GM12878 (cell line): ENCODE data around the gene DYRK1B. TPM values are rescaled to one million over a fixed set of nuclear protein-coding genes. Genes with fewer than 3 reads are reported as not detected.
A peak's percentile ranks its signal among the peaks of the same experiment; 100 is the strongest.

Source experiments
- CHD2 ChIP-seq: IDR thresholded peaks from 2 replicates; pipeline ENCODE4 v1.6.1; 2011; ENCODE audit warnings: low read depth, low read length, improper control_type of control experiment, borderline replicate concordance
- CUX1 ChIP-seq: IDR thresholded peaks from 2 replicates; pipeline ENCODE4 v1.6.1; 2012; ENCODE audit warnings: improper control_type of control experiment, low read depth, low read length; ENCODE audit not compliant: insufficient replicate concordance
- E2F8 ChIP-seq: fragments of 450-650 bp; IDR thresholded peaks from 2 replicates; pipeline ENCODE4 v1.6.1; 2018; ENCODE audit warnings: mild to moderate bottlenecking, low read depth, moderate library complexity; ENCODE audit not compliant: partially characterized antibody
- EGR1 ChIP-seq, 2 experiments: IDR thresholded peaks; 1 replicate in 1 of 2; 2 replicates in 1 of 2; pipeline ENCODE4 v1.6.1; 2011 to 2012; ENCODE audit warnings: low read depth in 2 of 2, low read length in 2 of 2, borderline replicate concordance in 1 of 2, mild to moderate bottlenecking in 1 of 2, moderate library complexity in 1 of 2
- ELK1 ChIP-seq: IDR thresholded peaks from 2 replicates; pipeline ENCODE4 v1.6.1; 2012; ENCODE audit warnings: low read depth, low read length, improper control_type of control experiment
- JUNB ChIP-seq: IDR thresholded peaks from 2 replicates; pipeline ENCODE4 v1.6.1; 2016; ENCODE audit warnings: antibody characterized with exemption, mild to moderate bottlenecking
- KDM1A ChIP-seq: fragments of 200-600 bp; sonication (generic); IDR thresholded peaks from 2 replicates; pipeline ENCODE4 v1.6.1; 2016; ENCODE audit warnings: borderline replicate concordance
- MTA2 ChIP-seq: fragments of 450-650 bp; IDR thresholded peaks from 2 replicates; pipeline ENCODE4 v1.6.1; 2016; ENCODE audit warnings: low read depth, mild to moderate bottlenecking, moderate library complexity
- NR2C2 ChIP-seq: IDR thresholded peaks from 2 replicates; pipeline ENCODE4 v1.6.1; 2011; ENCODE audit warnings: borderline replicate concordance, low read depth; ENCODE audit not compliant: control insufficient read depth, insufficient read length
- PRDM15 ChIP-seq: fragments of 450-650 bp; formaldehyde crosslinking; IDR thresholded peaks from 2 replicates; pipeline ENCODE4 v1.4.0; 2020; ENCODE audit warnings: mild to moderate bottlenecking, moderate library complexity
- SREBF1 ChIP-seq: IDR thresholded peaks from 2 replicates; pipeline ENCODE4 v1.6.1; 2012; ENCODE audit warnings: mild to moderate bottlenecking, low read length
- TARDBP ChIP-seq: IDR thresholded peaks from 2 replicates; pipeline ENCODE4 v1.6.1; 2016; ENCODE audit warnings: borderline replicate concordance
- TCF7 ChIP-seq: IDR thresholded peaks from 2 replicates; pipeline ENCODE4 v1.6.1; 2014; ENCODE audit warnings: antibody characterized with exemption, borderline replicate concordance
- USF2 ChIP-seq: IDR thresholded peaks from 2 replicates; pipeline ENCODE4 v1.6.1; 2011; ENCODE audit warnings: low read depth, low read length, improper control_type of control experiment, borderline replicate concordance
- ZNF384 ChIP-seq: IDR thresholded peaks from 2 replicates; pipeline ENCODE4 v1.6.1; 2012; ENCODE audit warnings: low read depth, mild to moderate bottlenecking, low read length, improper control_type of control experiment, borderline replicate concordance
- polyA plus RNA-seq, 11 experiments: library from polyadenylated mRNA; depleted of rRNA in 4 of 11; unstranded in 6 of 11; stranded (reverse) in 5 of 11; fragments of >200 nt; fragmentation: Nextera tagmentation in 4 of 11; fragmentation: Illumina TruSeq in 1 of 11; extraction: Ambion mirVana in 4 of 11; extraction: Trizol in 1 of 11; gene quantifications; 1 replicate in 1 of 11; 2 replicates in 10 of 11; pipeline versions ENCODE4 v1.2.1 to v1.2.3, GENCODE V29; 2011 to 2016; ENCODE audit warnings: inconsistent platforms in 2 of 11, missing spikeins in 2 of 11, low read depth in 1 of 11
- total RNA-seq, 4 experiments: library from RNA; depleted of rRNA in 3 of 4; stranded (reverse); fragments of >200 nt in 3 of 4; fragmentation: Illumina TruSeq in 1 of 4; extraction: Trizol in 1 of 4; gene quantifications; 2 replicates each; pipeline versions ENCODE4 v1.2.1 to v1.2.3, GENCODE V29; 2013 to 2021

The DYRK1B gene
- total and polyA plus RNA-seq, 10 of the 15 experiments (the other 5 are each of a cell fraction or from before 2014, with no cell fraction given): 0.07 to 10.2 (median 3.4) TPM; not detected in 1

GRCh38 chr19:39816287-39817048 lies 17.5 kb downstream of the DYRK1B start (continued):
- TF ChIP-seq CUX1: no peak
- TF ChIP-seq EGR1 (IDR thresholded peaks at IDR 0.05; ENCODE audit: borderline replicate concordance in 1 of 2, low read depth in 2 of 2, low read length in 2 of 2): no peak
- TF ChIP-seq CHD2: no peak
- peak; percentile 58 for TF ChIP-seq JUNB
- no peak for TF ChIP-seq TCF7
- TF ChIP-seq KDM1A: no peak
- no peak for TF ChIP-seq USF2
- no peak for TF ChIP-seq NR2C2
- no peak for TF ChIP-seq ELK1
- no peak for TF ChIP-seq E2F8
- no peak for TF ChIP-seq PRDM15 (CRISPR knock-in tag)
- no peak for TF ChIP-seq ZNF384
- TF ChIP-seq MTA2: peak; percentile 61; the same call in 1 of the 2 replicates
- TF ChIP-seq TARDBP: no peak
- TF ChIP-seq SREBF1: no peak
